H1 (cell line): Measurements from ENCODE around the gene GHRHR. TPM values are rescaled to one million over a fixed set of nuclear protein-coding genes. Genes with fewer than 3 reads are reported as not detected.

Experiments used
- ASH2L ChIP-seq: fragments of 200-600, 300-600 bp; sonication (generic); IDR thresholded peaks from one replicate; pipeline ENCODE4 v1.7.1; 2017; ENCODE audit warnings: low read length
- CREB1 ChIP-seq: IDR thresholded peaks from 2 replicates; pipeline ENCODE4 v1.6.1; 2012; ENCODE audit warnings: inconsistent platforms
- EP300 ChIP-seq, 2 experiments: IDR thresholded peaks; 1 replicate in 1 of 2; 2 replicates in 1 of 2; pipeline ENCODE4 v1.6.1; 2011 to 2012; ENCODE audit warnings: low read depth in 2 of 2, low read length in 2 of 2, mild to moderate bottlenecking in 2 of 2, borderline replicate concordance in 1 of 2, inconsistent platforms in 1 of 2, moderate library complexity in 1 of 2
- EZH2 ChIP-seq: fragments of 200-600 bp; sonication (generic); IDR thresholded peaks from 2 replicates; pipeline ENCODE4 v1.7.1; 2012; ENCODE audit warnings: low read depth, mild to moderate bottlenecking, moderate library complexity, low read length, inconsistent platforms; ENCODE audit not compliant: severe bottlenecking
- RAD21 ChIP-seq, 2 experiments: IDR thresholded peaks in 1 of 2; conservative IDR thresholded peaks in 1 of 2; 2 replicates each; pipeline ENCODE4 v1.6.1; 2011; ENCODE audit warnings: low read depth in 2 of 2, low read length in 2 of 2, improper control_type of control experiment in 1 of 2, inconsistent platforms in 1 of 2, mild to moderate bottlenecking in 1 of 2, moderate library complexity in 1 of 2
- SIRT6 ChIP-seq: IDR thresholded peaks from one replicate; pipeline ENCODE4 v1.7.1; 2012; ENCODE audit warnings: low read length, inconsistent platforms
- TEAD4 ChIP-seq: IDR thresholded peaks from 2 replicates; pipeline ENCODE4 v1.6.1; 2012; ENCODE audit warnings: low read depth, low read length, inconsistent platforms, mixed read lengths
- YY1 ChIP-seq: IDR thresholded peaks from 2 replicates; pipeline ENCODE4 v1.6.1; 2011; ENCODE audit warnings: low read depth, mild to moderate bottlenecking, low read length
- polyA plus RNA-seq, 7 experiments: library from polyadenylated mRNA; depleted of rRNA in 3 of 7; stranded (reverse) in 5 of 7; unstranded in 2 of 7; fragments of >200 nt in 5 of 7; fragments of 200-250 nt in 2 of 7; gene quantifications; 1 replicate in 5 of 7; 2 replicates in 1 of 7; 4 replicates in 1 of 7; pipeline versions ENCODE4 v1.2.1 to v1.2.3, GENCODE V29; 2011 to 2013; ENCODE audit warnings: missing spikeins in 2 of 7, mixed read lengths in 2 of 7
- total RNA-seq: library from RNA; stranded (reverse); fragmentation: NEBNext Ultra II Directional; extraction: Animal tissue kit (Norgen Biotek cat#: 25700); gene quantifications from 2 replicates; pipeline ENCODE4 v1.2.1, GENCODE V29; 2021
- TF ChIP-seq, protein P1 (sequence below): IDR thresholded peaks from 2 replicates; pipeline ENCODE4 v1.6.1; 2011; ENCODE audit warnings: low read length, improper control_type of control experiment
- TF ChIP-seq, protein P2 (sequence below): fragments of 300-600 bp; sonication (generic); IDR thresholded peaks from 2 replicates; pipeline ENCODE4 v1.7.1; 2012; ENCODE audit warnings: low read length, moderate library complexity, mild to moderate bottlenecking, inconsistent platforms; ENCODE audit not compliant: insufficient replicate concordance

The GHRHR gene
- total and polyA plus RNA-seq, 2 of the 8 experiments (the other 6 are each of a cell fraction or from before 2014, with no cell fraction given), result 0.60 to 6.5 TPM

GRCh38 chr7:30975256-30975899 is 11.6 kb downstream of the GHRHR start (continued):
- TF ChIP-seq EP300 (IDR thresholded peaks at IDR 0.05; ENCODE audit: borderline replicate concordance in 1 of 2, low read depth in 2 of 2, low read length in 2 of 2), result no peak
- no peak for TF ChIP-seq YY1
- TF ChIP-seq RAD21 (IDR thresholded peaks at IDR 0.05 in 1 of 2, conservative IDR thresholded peaks at IDR 0.05 in 1 of 2; ENCODE audit: low read depth in 2 of 2, low read length in 2 of 2), result no peak
- TF ChIP-seq EZH2, result no peak
- TF ChIP-seq ASH2L, result no peak
- TF ChIP-seq, protein P1, sequence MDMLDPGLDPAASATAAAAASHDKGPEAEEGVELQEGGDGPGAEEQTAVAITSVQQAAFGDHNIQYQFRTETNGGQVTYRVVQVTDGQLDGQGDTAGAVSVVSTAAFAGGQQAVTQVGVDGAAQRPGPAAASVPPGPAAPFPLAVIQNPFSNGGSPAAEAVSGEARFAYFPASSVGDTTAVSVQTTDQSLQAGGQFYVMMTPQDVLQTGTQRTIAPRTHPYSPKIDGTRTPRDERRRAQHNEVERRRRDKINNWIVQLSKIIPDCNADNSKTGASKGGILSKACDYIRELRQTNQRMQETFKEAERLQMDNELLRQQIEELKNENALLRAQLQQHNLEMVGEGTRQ, result no peak
- TF ChIP-seq, protein P2, sequence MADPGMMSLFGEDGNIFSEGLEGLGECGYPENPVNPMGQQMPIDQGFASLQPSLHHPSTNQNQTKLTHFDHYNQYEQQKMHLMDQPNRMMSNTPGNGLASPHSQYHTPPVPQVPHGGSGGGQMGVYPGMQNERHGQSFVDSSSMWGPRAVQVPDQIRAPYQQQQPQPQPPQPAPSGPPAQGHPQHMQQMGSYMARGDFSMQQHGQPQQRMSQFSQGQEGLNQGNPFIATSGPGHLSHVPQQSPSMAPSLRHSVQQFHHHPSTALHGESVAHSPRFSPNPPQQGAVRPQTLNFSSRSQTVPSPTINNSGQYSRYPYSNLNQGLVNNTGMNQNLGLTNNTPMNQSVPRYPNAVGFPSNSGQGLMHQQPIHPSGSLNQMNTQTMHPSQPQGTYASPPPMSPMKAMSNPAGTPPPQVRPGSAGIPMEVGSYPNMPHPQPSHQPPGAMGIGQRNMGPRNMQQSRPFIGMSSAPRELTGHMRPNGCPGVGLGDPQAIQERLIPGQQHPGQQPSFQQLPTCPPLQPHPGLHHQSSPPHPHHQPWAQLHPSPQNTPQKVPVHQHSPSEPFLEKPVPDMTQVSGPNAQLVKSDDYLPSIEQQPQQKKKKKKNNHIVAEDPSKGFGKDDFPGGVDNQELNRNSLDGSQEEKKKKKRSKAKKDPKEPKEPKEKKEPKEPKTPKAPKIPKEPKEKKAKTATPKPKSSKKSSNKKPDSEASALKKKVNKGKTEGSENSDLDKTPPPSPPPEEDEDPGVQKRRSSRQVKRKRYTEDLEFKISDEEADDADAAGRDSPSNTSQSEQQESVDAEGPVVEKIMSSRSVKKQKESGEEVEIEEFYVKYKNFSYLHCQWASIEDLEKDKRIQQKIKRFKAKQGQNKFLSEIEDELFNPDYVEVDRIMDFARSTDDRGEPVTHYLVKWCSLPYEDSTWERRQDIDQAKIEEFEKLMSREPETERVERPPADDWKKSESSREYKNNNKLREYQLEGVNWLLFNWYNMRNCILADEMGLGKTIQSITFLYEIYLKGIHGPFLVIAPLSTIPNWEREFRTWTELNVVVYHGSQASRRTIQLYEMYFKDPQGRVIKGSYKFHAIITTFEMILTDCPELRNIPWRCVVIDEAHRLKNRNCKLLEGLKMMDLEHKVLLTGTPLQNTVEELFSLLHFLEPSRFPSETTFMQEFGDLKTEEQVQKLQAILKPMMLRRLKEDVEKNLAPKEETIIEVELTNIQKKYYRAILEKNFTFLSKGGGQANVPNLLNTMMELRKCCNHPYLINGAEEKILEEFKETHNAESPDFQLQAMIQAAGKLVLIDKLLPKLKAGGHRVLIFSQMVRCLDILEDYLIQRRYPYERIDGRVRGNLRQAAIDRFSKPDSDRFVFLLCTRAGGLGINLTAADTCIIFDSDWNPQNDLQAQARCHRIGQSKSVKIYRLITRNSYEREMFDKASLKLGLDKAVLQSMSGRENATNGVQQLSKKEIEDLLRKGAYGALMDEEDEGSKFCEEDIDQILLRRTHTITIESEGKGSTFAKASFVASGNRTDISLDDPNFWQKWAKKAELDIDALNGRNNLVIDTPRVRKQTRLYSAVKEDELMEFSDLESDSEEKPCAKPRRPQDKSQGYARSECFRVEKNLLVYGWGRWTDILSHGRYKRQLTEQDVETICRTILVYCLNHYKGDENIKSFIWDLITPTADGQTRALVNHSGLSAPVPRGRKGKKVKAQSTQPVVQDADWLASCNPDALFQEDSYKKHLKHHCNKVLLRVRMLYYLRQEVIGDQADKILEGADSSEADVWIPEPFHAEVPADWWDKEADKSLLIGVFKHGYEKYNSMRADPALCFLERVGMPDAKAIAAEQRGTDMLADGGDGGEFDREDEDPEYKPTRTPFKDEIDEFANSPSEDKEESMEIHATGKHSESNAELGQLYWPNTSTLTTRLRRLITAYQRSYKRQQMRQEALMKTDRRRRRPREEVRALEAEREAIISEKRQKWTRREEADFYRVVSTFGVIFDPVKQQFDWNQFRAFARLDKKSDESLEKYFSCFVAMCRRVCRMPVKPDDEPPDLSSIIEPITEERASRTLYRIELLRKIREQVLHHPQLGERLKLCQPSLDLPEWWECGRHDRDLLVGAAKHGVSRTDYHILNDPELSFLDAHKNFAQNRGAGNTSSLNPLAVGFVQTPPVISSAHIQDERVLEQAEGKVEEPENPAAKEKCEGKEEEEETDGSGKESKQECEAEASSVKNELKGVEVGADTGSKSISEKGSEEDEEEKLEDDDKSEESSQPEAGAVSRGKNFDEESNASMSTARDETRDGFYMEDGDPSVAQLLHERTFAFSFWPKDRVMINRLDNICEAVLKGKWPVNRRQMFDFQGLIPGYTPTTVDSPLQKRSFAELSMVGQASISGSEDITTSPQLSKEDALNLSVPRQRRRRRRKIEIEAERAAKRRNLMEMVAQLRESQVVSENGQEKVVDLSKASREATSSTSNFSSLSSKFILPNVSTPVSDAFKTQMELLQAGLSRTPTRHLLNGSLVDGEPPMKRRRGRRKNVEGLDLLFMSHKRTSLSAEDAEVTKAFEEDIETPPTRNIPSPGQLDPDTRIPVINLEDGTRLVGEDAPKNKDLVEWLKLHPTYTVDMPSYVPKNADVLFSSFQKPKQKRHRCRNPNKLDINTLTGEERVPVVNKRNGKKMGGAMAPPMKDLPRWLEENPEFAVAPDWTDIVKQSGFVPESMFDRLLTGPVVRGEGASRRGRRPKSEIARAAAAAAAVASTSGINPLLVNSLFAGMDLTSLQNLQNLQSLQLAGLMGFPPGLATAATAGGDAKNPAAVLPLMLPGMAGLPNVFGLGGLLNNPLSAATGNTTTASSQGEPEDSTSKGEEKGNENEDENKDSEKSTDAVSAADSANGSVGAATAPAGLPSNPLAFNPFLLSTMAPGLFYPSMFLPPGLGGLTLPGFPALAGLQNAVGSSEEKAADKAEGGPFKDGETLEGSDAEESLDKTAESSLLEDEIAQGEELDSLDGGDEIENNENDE, result no peak
- TF ChIP-seq CREB1, result no peak
- TF ChIP-seq TEAD4, result no peak
- TF ChIP-seq SIRT6, result no peak
